ENCODE measurements around the gene NMRK2.
"Not testable (repeated sequence)": the region's sequence is repeated elsewhere in the genome, so short reads cannot be mapped to it uniquely, and the experiment has no call there.

Gene NMRK2

GRCh38 chr19:3966051-3967017, 33.5 kb downstream of the NMRK2 start:
- DNase-seq: no peak

GRCh38 chr19:3967983-3968382, 35.1 kb downstream of the NMRK2 start:
- not testable (repeated sequence) for DNase-seq

- DNase-seq: no peak
Observed at GRCh38 chr19:3968556-3969434, 35.9 kb downstream of the NMRK2 start.

- DNase-seq: no peak
Observed at GRCh38 chr19:3969435-3970312, 36.8 kb downstream of the NMRK2 start.

GRCh38 chr19:3970313-3970807, 37.5 kb downstream of the NMRK2 start:
- DNase-seq: no peak

- peak; percentile 96 for DNase-seq
Observed at GRCh38 chr19:3970808-3971598, 38.1 kb downstream of the NMRK2 start, which contains the start of gene DAPK3. DAPK3 (minus strand) TSS chr19:3971099; CDS start chr19:3969735, 1,364 bp downstream.

GRCh38 chr19:3975144-3975543, 42.3 kb downstream of the NMRK2 start:
- no peak for DNase-seq

GRCh38 chr19:3975637-3976087, 42.8 kb downstream of the NMRK2 start:
- no peak for DNase-seq

- DNase-seq: no peak
Observed at GRCh38 chr19:3976495-3977241, 43.8 kb downstream of the NMRK2 start.

GRCh38 chr19:3977242-3978143, 44.6 kb downstream of the NMRK2 start:
- no peak for DNase-seq

- DNase-seq: no peak
Observed at GRCh38 chr19:3978145-3978544, 45.3 kb downstream of the NMRK2 start.

GRCh38 chr19:3979289-3979673, 46.4 kb downstream of the NMRK2 start:
- no peak for DNase-seq

GRCh38 chr19:3979674-3980352, 46.9 kb downstream of the NMRK2 start:
- no peak for DNase-seq

GRCh38 chr19:3980353-3981251, 47.7 kb downstream of the NMRK2 start:
- DNase-seq: no peak

- no peak for DNase-seq
Observed at GRCh38 chr19:3981373-3981735, 48.5 kb downstream of the NMRK2 start.

- DNase-seq: no peak
Observed at GRCh38 chr19:3981736-3982681, 49.1 kb downstream of the NMRK2 start.
